Measurements from ENCODE around the gene TRPM3.

TRPM3 gene

GRCh38 chr9:70883963-70884793 is 237.2 kb downstream of the TRPM3 start:
- no peak for DNase-seq

- no peak for DNase-seq
These were observed 238.4 kb downstream of the TRPM3 start for GRCh38 chr9:70883056-70883455.

GRCh38 chr9:70881333-70881732 is 240.1 kb downstream of the TRPM3 start:
- DNase-seq = no peak

- no peak for DNase-seq
These were observed 240.9 kb downstream of the TRPM3 start for GRCh38 chr9:70880535-70880934.

GRCh38 chr9:70878576-70878975 is 242.8 kb downstream of the TRPM3 start:
- DNase-seq = no peak

GRCh38 chr9:70874451-70874850 is 247.0 kb downstream of the TRPM3 start:
- DNase-seq = no peak

- no peak for DNase-seq
These were observed 247.9 kb downstream of the TRPM3 start for GRCh38 chr9:70873506-70873905.

GRCh38 chr9:70868661-70869652 is 252.5 kb downstream of the TRPM3 start:
- DNase-seq = no peak

- DNase-seq = no peak
These were observed 253.4 kb downstream of the TRPM3 start for GRCh38 chr9:70868041-70868440.

- no peak for DNase-seq
These were observed 255.9 kb downstream of the TRPM3 start for GRCh38 chr9:70865471-70865870.

- no peak for DNase-seq
These were observed 259.6 kb downstream of the TRPM3 start for GRCh38 chr9:70861797-70862196.

- no peak for DNase-seq
These were observed 260.0 kb downstream of the TRPM3 start for GRCh38 chr9:70861376-70861775.

GRCh38 chr9:70859694-70860093 is 261.7 kb downstream of the TRPM3 start:
- no peak for DNase-seq

GRCh38 chr9:70856411-70856810 is 265.0 kb downstream of the TRPM3 start:
- no peak for DNase-seq

GRCh38 chr9:70852711-70853240 is 268.6 kb downstream of the TRPM3 start:
- DNase-seq = no peak

- no peak for DNase-seq
These were observed 281.2 kb downstream of the TRPM3 start for GRCh38 chr9:70840266-70840665.

- DNase-seq = no peak
These were observed 286.1 kb downstream of the TRPM3 start for GRCh38 chr9:70835323-70835722.

- DNase-seq = no peak
These were observed 288.9 kb downstream of the TRPM3 start for GRCh38 chr9:70832492-70832891.

- DNase-seq = no peak
These were observed 290.8 kb downstream of the TRPM3 start for GRCh38 chr9:70830618-70831017.

GRCh38 chr9:70829591-70830265 is 291.7 kb downstream of the TRPM3 start:
- no peak for DNase-seq

- DNase-seq = no peak
These were observed 294.9 kb downstream of the TRPM3 start for GRCh38 chr9:70826562-70826961.

- no peak for DNase-seq
These were observed 298.1 kb downstream of the TRPM3 start for GRCh38 chr9:70823284-70823683.

- DNase-seq = no peak
These were observed 304.1 kb downstream of the TRPM3 start for GRCh38 chr9:70817311-70817710.
